Renal cortex interstitium (tissue), 15 donors: ENCODE measurements around the gene TBC1D3C. TPM values are rescaled to one million over a fixed set of nuclear protein-coding genes. Genes with fewer than 3 reads are reported as not detected.
"Not testable (repeated sequence)": the region's sequence is repeated elsewhere in the genome, so short reads cannot be mapped to it uniquely, and the experiment has no call there.

Source experiments
- DNase-seq, 11 donors: peaks; one replicate each; pipeline ENCODE4 v3.0.0-alpha.2; 2013; ENCODE audit warnings: low read depth in 9 of 11, low spot score in 4 of 11; ENCODE audit errors: extremely low read depth in 1 of 11
- long read RNA-seq, 16 experiments: transcript quantifications; one replicate each; lab custom pipeline, GENCODE V29; 2026
- polyA plus RNA-seq, 3 donors: library from polyadenylated mRNA; unstranded; fragments of 120-200 nt; gene quantifications; one replicate each; pipeline ENCODE4 v1.2.1, GENCODE V29; 2013; ENCODE audit not compliant: insufficient read length in 3 of 3

Gene TBC1D3C
- polyA plus RNA-seq, result not detected
- long read RNA-seq, donor 1, result 0 reads
- long read RNA-seq, donor 2, result 0 reads
- long read RNA-seq, donor 3, partial matches to known transcripts, result 0 of 6 reads
- long read RNA-seq, donor 3, other reads (novel, unspliced or antisense), result 6 of 6 reads
- long read RNA-seq, donor 4, result 0 reads
- long read RNA-seq, donor 5, result 0 reads
- long read RNA-seq, donor 6, result 0 reads
- long read RNA-seq, donor 7, result 0 reads
- long read RNA-seq, donor 8, result 0 reads
- long read RNA-seq, donor 9, result 0 reads
- long read RNA-seq, donor 10, result 0 reads
- long read RNA-seq, donor 11, result 0 reads
- long read RNA-seq, donor 12, result 0 reads
- long read RNA-seq, donor 13, result 0 reads
- long read RNA-seq, donor 14, result 0 reads
- long read RNA-seq, donor 15, result 0 reads
- long read RNA-seq, donor 16, partial matches to known transcripts, result 5 of 5 reads
- long read RNA-seq, donor 16, other reads (novel, unspliced or antisense), result 0 of 5 reads

DNA sequence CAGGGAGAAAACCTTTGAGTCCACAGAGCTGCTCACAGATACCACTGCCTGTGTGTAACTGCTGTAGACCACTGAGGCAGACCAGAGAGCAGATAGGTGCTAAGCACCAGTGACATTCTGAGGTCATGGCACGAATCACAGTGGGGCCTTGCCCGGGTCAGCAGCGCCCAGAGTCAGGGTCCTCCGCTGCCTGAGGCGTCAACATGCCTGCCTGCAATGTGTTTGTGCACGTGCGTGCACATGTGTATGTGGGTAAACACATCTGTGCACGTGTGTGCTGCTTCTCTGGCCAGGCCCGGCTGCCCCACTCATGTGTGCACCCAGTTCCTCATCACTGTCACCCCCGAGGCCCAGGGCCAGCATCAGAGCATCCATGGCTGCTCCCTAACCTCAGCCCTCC lies at the start of gene TBC1D3C:
Gene TBC1D3C (minus strand): TSS at position 101 of the 400 bp plus-strand sequence. CDS start 1,568 bp downstream, outside the sequence.
- DNase-seq, result not testable (repeated sequence)

DNA sequence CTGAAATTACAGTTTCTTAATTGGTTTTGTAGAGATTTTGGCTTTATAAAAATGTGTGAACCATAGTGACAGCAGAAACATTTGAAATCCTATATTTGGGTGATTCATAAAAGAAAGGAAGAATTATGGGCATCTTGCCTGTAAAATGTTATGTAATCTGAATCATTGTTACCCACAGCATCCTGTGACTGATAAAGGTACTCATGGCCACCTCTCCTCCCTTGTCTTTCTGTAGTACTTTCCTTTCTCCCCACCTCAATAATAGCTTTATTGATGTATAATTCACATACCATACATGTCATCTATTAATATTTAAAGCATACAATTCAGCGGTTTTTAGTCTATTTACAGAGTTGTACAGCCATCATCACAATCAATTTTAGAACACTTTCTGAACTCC lies 30.8 kb upstream of the TBC1D3C start:
- not testable (repeated sequence) for DNase-seq

DNA sequence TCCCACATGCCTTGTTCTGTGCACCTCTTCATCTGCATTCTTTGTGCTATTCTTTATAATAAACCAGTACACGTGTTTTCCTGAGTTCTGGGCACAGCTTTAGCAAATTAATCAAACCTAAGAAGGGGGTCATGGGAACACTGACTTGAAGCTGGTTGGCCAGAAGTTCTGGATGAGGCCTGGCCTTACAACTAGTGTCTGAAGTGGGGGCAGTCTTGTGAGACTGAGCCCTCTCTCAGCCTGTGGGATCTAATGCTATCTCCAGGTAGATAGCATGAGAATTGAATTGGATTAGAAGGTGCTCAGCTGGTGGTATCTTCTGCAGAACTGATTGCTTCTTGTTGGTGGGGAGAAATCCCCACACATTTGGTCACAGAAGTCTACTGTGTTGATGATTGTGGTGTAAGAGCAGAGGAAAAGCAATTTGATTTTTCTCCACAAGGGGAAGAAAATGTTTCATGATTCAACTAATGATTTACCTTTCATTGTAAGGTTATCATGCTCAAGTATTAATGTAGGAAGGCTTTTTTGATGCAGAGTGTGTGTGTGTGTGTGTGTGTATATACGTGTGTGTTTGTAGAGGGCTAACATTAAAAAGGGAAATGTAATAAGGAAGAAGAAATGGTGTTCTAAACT lies 25.7 kb upstream of the TBC1D3C start:
- DNase-seq, result not testable (repeated sequence)

DNA sequence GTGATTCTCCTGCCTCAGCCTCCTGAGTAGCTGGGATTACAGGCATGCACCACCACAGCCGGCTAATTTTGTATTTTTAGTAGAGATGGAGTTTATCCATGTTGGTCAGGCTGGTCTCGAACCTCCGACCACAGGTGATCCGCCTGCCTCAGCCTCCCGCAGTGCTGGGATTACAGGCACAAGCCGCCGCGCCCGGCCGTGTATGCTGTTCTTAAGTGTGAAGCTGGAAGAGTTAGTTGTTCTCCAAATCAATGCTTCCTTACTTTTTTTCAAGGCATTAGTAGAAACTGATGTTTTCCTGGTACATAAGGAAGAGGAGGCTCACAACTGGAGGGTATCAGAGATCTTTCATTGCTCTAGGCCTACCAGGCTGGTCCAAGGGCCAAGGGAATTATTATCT lies 19.7 kb upstream of the TBC1D3C start:
- DNase-seq, result not testable (repeated sequence)

DNA sequence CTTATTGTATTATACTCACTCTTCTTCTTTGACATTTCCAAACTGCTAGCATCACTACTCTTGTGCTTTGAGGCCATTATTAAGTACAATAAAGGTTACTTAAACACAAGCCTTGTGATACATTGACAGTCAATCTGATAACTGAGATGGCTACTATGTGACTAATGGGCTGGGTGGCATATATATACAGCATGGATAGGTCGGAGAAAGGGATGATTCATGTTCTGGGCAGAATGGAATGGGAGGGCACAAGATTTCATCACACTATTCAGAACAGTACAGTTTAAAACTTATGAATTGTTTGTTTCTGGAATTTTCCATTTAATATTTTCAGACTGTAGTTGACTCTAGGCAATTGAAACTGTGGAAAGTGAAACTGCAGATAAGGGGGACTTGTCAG lies 18.9 kb upstream of the TBC1D3C start:
- DNase-seq, result not testable (repeated sequence)

Other genes starting within 250 kb of the TBC1D3C start
- gene TBC1D3K, start 144.2 kb downstream of the TBC1D3C start, polyA plus RNA-seq, result not detected
- 10 to 100 TPM; 14.5 to 30.3 (median 24.0) TPM for gene TBC1D3L, start 79.6 kb downstream of the TBC1D3C start, polyA plus RNA-seq
- gene TBC1D3D, start 64.7 kb downstream of the TBC1D3C start, polyA plus RNA-seq, result 1 to 10 TPM in 2 of 3 donors, not detected in 1; 1.2 to 1.4 TPM
- gene TBC1D3E, start 59.3 kb upstream of the TBC1D3C start, polyA plus RNA-seq, result not detected
- gene TBC1D3, start 123.9 kb upstream of the TBC1D3C start, polyA plus RNA-seq, result not detected
- 10 to 100 TPM; 54.3 to 72.7 (median 61.9) TPM for gene MRPL45, start 228.5 kb upstream of the TBC1D3C start, polyA plus RNA-seq